Vagina (tissue), 2 donors: ENCODE results near the gene KCNC4. TPM values are rescaled to one million over a fixed set of nuclear protein-coding genes. Genes with fewer than 3 reads are reported as not detected.

ENCODE experiments used
- DNase-seq, 2 donors: peaks; one replicate each; pipeline ENCODE4 v3.0.0-alpha.2; 2017; ENCODE audit errors: extremely low spot score in 2 of 2
- H3K27ac ChIP-seq: fragments of 200-600 bp; sonication (generic); one replicate; pipeline ENCODE4 v1.5.1; 2019
- H3K27me3 ChIP-seq: fragments of 200-600 bp; sonication (generic); one replicate; pipeline ENCODE4 v1.5.1; 2019
- H3K36me3 ChIP-seq, 2 donors: fragments of 200-600 bp; sonication (generic); one replicate each; pipeline ENCODE4 v1.5.1; 2017 to 2019
- H3K4me1 ChIP-seq: fragments of 200-600 bp; sonication (generic); one replicate; pipeline ENCODE4 v1.5.1; 2019
- H3K4me3 ChIP-seq, 2 donors: fragments of 200-600 bp; sonication (generic); 1 replicate in 1 of 2; 2 replicates in 1 of 2; pipeline ENCODE4 v1.5.1; 2016 to 2019
- H3K9me3 ChIP-seq: fragments of 200-600 bp; sonication (generic); one replicate; pipeline ENCODE4 v1.5.1; 2019
- POLR2A ChIP-seq, 2 donors: fragments of 450-650 bp; IDR thresholded peaks; one replicate each; pipeline ENCODE4 v1.6.1; 2017; ENCODE audit warnings: antibody characterized with exemption in 2 of 2, mild to moderate bottlenecking in 2 of 2, moderate library complexity in 2 of 2
- POLR2AphosphoS5 ChIP-seq, 2 donors: sonication (generic); formaldehyde crosslinking; IDR thresholded peaks; one replicate each; pipeline ENCODE4 v1.9.0; 2017; ENCODE audit warnings: antibody characterized with exemption in 2 of 2, mild to moderate bottlenecking in 2 of 2, low read depth in 1 of 2; ENCODE audit not compliant: insufficient read depth in 1 of 2
- intact Hi-C: fragments of 100-400 bp; cut with DNase I; formaldehyde crosslinking; loops from one replicate; pipeline ENCODE4 v1.15.1; 2023
- total RNA-seq: library from RNA; depleted of rRNA; stranded (reverse); fragments of >200 nt; gene quantifications from one replicate; pipeline ENCODE4 v1.2.3, GENCODE V29; 2016
- TF ChIP-seq, protein P1 (sequence below), 3 experiments: fragments of 450-650 bp in 2 of 3; fragments of 200-600 bp in 1 of 3; sonication (generic) in 1 of 3; IDR thresholded peaks; one replicate each; pipeline ENCODE4 v1.5.1; 2017 to 2019; ENCODE audit warnings: antibody characterized with exemption in 3 of 3, mild to moderate bottlenecking in 2 of 3, moderate library complexity in 2 of 3

KCNC4 gene
- total RNA-seq, 1 donor from 2014 or later = 10.1 TPM

DNA sequence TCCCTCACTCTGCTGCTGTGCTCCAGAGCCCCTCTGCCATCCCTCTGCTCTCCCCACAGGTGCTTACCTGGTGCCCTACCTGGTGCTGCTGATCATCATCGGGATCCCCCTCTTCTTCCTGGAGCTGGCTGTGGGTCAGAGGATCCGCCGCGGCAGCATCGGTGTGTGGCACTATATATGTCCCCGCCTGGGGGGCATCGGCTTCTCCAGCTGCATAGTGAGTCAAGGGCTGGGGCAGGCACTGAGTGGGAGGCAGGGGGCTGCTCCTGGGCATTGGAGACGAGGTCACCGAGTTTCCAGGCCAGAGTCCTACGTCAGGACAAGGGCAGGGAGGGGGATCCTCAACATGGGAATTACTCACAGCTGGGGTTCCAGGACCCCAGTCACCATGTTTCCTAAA lies 38.1 kb upstream of the KCNC4 start:
- H3K27ac ChIP-seq = no peak overlapping the region
- no peak for DNase-seq
- TF ChIP-seq POLR2AphosphoS5 (IDR thresholded peaks at IDR 0.05; ENCODE audit: insufficient read depth in 1 of 2, low read depth in 1 of 2) (no peak), POLR2A (IDR thresholded peaks at IDR 0.05) (no peak)
- TF ChIP-seq, protein P1, sequence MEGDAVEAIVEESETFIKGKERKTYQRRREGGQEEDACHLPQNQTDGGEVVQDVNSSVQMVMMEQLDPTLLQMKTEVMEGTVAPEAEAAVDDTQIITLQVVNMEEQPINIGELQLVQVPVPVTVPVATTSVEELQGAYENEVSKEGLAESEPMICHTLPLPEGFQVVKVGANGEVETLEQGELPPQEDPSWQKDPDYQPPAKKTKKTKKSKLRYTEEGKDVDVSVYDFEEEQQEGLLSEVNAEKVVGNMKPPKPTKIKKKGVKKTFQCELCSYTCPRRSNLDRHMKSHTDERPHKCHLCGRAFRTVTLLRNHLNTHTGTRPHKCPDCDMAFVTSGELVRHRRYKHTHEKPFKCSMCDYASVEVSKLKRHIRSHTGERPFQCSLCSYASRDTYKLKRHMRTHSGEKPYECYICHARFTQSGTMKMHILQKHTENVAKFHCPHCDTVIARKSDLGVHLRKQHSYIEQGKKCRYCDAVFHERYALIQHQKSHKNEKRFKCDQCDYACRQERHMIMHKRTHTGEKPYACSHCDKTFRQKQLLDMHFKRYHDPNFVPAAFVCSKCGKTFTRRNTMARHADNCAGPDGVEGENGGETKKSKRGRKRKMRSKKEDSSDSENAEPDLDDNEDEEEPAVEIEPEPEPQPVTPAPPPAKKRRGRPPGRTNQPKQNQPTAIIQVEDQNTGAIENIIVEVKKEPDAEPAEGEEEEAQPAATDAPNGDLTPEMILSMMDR (IDR thresholded peaks at IDR 0.05) = no peak
- intact Hi-C loops = no loop called here
- no peak overlapping the region for H3K4me3 ChIP-seq
- H3K36me3 ChIP-seq = no peaks in the 10 kb centered on the region
- no peaks in the 10 kb centered on the region for H3K9me3 ChIP-seq
- no peaks in the 10 kb centered on the region for H3K4me1 ChIP-seq
- H3K27me3 ChIP-seq = no peaks in the 10 kb centered on the region

DNA sequence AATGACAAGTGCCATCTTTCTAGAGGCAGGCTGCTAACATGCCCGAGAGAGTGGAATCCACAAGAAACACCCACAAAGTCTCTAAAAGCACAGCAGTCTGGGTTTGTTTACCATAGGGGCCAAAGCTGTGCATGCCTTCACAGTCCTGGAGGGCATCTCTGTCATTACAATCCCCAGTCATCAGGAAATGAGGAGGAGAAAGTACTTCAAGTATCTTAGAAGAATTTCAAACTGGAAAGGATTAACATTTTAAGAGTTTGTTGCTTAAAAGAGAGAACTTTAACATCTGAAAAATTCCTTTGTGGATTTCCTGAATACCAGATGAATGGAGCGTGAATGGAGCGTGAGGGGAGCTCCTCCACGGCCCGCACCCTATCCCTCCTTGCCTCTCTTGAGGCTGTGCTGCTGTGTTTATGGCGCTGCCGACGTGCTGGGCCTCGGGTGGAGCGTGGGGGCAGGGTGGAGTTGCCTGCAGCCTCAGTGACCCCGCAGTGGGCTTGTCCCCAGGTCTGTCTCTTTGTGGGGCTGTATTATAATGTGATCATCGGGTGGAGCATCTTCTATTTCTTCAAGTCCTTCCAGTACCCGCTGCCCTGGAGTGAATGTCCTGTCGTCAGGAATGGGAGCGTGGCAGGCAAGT lies 36.5 kb upstream of the KCNC4 start:
- no peak for DNase-seq
- no peak overlapping the region for H3K4me3 ChIP-seq
- intact Hi-C loops = no loop called here
- no peaks in the 10 kb centered on the region for H3K9me3 ChIP-seq
- H3K4me1 ChIP-seq = no peaks in the 10 kb centered on the region
- H3K27ac ChIP-seq = no peak overlapping the region
- H3K27me3 ChIP-seq = no peaks in the 10 kb centered on the region
- TF ChIP-seq POLR2A (IDR thresholded peaks at IDR 0.05) (no peak), POLR2AphosphoS5 (IDR thresholded peaks at IDR 0.05; ENCODE audit: insufficient read depth in 1 of 2, low read depth in 1 of 2) (no peak)
- TF ChIP-seq, protein P1 (IDR thresholded peaks at IDR 0.05) = no peak
- no peaks in the 10 kb centered on the region for H3K36me3 ChIP-seq

DNA sequence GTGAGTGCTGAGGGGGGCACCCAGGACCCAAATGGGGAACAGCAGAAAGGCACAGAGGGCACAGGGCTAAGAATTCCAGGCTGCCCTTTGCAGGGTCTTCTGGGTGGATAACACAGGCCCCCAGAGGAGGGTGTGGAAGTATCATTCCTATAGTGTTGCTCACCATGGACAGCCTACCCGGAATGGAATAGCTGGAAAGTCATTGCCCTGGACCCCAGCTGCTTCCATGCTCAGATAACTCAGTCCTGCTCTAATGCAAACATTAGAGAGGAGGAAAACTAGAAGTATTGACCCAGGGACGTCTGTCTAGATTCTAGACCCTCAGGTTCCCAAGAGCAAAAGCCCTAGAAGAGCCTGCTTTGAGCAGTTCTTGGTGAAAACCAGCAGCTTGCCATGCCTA lies 35.2 kb upstream of the KCNC4 start:
- TF ChIP-seq, protein P1 (IDR thresholded peaks at IDR 0.05) = no peak
- no peak for TF ChIP-seq POLR2A (IDR thresholded peaks at IDR 0.05)
- TF ChIP-seq POLR2AphosphoS5 (IDR thresholded peaks at IDR 0.05; ENCODE audit: insufficient read depth in 1 of 2, low read depth in 1 of 2) = no peak
- no peaks in the 10 kb centered on the region for H3K9me3 ChIP-seq
- no peaks in the 10 kb centered on the region for H3K36me3 ChIP-seq
- DNase-seq = no peak
- no peak overlapping the region for H3K27ac ChIP-seq
- no peaks in the 10 kb centered on the region for H3K4me1 ChIP-seq
- no peak overlapping the region for H3K4me3 ChIP-seq
- no peaks in the 10 kb centered on the region for H3K27me3 ChIP-seq
- intact Hi-C loops = no loop called here

DNA sequence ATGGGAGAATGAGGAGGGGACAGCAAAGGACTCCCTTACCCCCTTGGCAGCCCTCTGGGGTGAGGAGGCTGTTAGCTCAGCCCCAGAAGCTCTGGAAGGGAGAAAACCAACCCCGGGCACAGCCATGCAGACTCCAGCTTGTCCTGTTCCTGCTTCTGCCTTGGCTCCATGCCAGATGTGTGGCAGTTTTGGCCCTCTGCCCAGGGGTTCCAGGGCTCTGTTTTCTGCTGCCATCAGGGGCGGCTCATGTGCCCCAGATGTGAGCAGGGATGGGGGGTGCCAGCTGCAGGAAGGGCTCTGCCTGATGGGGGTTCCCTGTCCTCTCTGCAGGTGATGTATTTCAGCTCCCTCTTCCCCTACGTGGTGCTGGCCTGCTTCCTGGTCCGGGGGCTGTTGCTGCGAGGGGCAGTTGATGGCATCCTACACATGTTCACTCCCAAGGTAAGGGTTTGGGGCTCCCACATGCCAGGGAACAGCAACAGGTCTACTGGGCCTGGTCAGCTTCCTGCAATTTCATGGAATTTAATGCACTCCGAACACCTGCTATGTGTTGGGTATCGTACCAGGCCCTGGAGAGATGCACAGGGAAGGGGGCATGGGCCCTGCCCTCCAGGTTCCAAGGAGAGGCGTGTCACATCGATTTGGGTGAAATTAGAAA lies 33.7 kb upstream of the KCNC4 start:
- intact Hi-C loops = no loop called here
- H3K36me3 ChIP-seq = no peaks in the 10 kb centered on the region
- TF ChIP-seq, protein P1 (IDR thresholded peaks at IDR 0.05) = no peak
- no peak for TF ChIP-seq POLR2AphosphoS5 (IDR thresholded peaks at IDR 0.05; ENCODE audit: insufficient read depth in 1 of 2, low read depth in 1 of 2)
- no peak for TF ChIP-seq POLR2A (IDR thresholded peaks at IDR 0.05)
- H3K9me3 ChIP-seq = no peaks in the 10 kb centered on the region
- H3K27ac ChIP-seq = no peak overlapping the region
- DNase-seq = no peak
- H3K4me3 ChIP-seq = no peak overlapping the region
- no peaks in the 10 kb centered on the region for H3K27me3 ChIP-seq
- H3K4me1 ChIP-seq = no peaks in the 10 kb centered on the region

DNA sequence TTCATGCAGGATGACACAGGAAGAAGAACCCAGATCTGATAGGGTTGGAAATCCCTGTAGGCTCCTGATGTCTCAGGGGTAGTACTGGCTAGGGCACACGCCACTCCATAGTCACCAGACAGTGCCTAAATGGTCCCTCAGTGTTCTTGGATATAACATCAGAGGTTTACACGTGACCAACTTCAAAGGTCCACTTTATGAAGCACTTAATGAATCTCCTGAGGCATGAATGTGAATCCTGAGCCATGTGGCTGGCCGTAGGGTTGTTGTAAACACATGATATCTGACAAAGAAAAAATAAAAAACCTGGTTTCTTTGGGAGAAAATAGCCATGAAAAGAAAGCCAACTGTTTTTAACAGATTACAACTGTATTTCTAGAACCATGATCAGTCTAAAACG lies 32.3 kb upstream of the KCNC4 start:
- Histone ChIP-seq H3K27ac (no peak overlapping the region), H3K4me3 (no peak overlapping the region), H3K4me1 (no peaks in the 10 kb centered on the region), H3K9me3 (no peaks in the 10 kb centered on the region), H3K36me3 (no peaks in the 10 kb centered on the region), H3K27me3 (no peaks in the 10 kb centered on the region)
- no peak for DNase-seq
- intact Hi-C loops = no loop called here
- no peak for TF ChIP-seq POLR2A (IDR thresholded peaks at IDR 0.05)
- TF ChIP-seq, protein P1 (IDR thresholded peaks at IDR 0.05) = no peak
- TF ChIP-seq POLR2AphosphoS5 (IDR thresholded peaks at IDR 0.05; ENCODE audit: insufficient read depth in 1 of 2, low read depth in 1 of 2) = no peak
